SK-MEL-5 (cell line): ENCODE measurements around the gene SCAP. TPM values are rescaled to one million over a fixed set of nuclear protein-coding genes. Genes with fewer than 3 reads are reported as not detected.
A peak's percentile ranks its signal among the peaks of the same experiment; 100 is the strongest.

Experiments used
- DNase-seq: peaks from one replicate; pipeline ENCODE4 v3.0.0-alpha.2; 2016; ENCODE audit warnings: low read depth, low spot score
- in situ Hi-C: cut with HindIII; loops from 2 replicates; pipeline ENCODE4 v1.10.0; 2016; ENCODE audit warnings: low sequenced_read_pairs, high pct_unique_total_duplicates, low pct_unique_long_range_greater_than_20kb
- total RNA-seq: library from RNA; depleted of rRNA; stranded (reverse); fragments of >200 nt; shearing (Covaris generic); gene quantifications from 2 replicates; pipeline ENCODE4 v1.2.3, GENCODE V29; 2014

The SCAP gene
- total RNA-seq, 1 experiment from 2014 or later: 60.7 TPM

- in situ Hi-C loops: no loop called here
- DNase-seq: peak; percentile 76
These were observed 53.7 kb downstream of the SCAP start for GRCh38 chr3:47421741-47422649.

DNA sequence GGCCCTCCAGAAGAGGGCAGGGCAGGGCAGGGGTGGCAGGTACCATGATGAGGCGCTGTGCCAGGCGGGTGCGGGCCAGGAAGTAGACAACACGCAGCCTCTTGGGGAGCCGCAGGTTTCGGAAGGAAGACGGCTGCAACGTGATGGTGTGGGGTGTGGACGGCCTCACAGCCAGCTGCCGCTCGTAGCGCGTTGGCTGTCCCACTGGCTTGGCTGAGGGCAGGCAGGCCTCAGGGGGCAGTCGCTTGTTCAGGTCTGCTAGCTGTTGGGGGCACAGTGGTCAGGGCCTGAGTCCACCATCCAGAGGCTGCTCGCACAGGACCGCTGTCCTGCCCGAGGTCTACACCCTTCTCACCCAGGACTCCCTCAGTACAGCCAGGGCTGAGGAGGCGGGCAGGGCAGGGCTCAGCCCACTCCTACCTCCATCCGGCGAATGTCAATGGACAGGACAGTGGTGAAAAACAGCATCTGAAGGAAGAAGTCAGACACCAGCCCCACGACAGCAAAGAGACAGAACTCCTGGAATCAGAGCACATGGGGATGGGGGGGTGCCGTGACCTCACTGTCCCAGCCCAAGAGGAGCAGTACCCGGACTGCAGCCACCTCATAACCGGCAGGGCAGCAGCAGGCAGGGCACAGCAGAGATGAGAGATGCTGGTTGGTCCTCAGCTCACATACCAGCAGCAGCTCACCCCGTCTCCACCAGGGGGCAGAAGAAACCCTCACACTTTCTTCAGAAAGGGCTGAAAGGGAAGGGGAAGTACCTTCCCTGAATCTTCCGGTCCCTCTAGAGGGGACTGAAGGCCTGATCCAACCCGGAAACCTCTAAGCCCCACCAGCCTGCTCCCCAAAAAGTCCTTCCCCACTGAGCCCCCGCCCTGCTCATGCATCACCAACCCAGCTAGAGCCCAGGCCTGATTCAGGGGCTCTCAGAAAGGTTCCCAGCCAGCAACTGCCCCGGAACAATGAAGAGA lies 54.9 kb downstream of the SCAP start:
- DNase-seq: peak; percentile 93
- in situ Hi-C loops: no loop called here

DNA sequence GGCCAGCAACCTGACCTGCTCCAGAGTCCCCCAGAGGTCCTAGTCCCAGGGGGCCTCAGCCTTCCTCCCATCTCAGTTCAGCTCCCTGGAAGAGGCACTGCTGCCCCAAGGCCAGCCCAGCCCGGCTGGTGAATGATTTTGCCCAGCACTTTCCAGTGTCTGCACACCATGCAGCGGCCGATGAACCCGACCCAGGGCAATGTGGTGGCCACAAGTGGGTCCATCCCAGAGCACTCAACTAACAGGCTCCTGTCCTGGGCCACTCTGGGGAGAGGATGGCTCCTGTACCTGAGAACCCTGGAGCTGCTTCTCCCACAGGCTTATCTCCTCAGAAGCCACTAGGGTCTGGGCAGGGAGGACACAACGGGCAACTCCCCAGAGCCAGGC lies 55.7 kb downstream of the SCAP start:
- no peak for DNase-seq
- in situ Hi-C loops: no loop called here

DNA sequence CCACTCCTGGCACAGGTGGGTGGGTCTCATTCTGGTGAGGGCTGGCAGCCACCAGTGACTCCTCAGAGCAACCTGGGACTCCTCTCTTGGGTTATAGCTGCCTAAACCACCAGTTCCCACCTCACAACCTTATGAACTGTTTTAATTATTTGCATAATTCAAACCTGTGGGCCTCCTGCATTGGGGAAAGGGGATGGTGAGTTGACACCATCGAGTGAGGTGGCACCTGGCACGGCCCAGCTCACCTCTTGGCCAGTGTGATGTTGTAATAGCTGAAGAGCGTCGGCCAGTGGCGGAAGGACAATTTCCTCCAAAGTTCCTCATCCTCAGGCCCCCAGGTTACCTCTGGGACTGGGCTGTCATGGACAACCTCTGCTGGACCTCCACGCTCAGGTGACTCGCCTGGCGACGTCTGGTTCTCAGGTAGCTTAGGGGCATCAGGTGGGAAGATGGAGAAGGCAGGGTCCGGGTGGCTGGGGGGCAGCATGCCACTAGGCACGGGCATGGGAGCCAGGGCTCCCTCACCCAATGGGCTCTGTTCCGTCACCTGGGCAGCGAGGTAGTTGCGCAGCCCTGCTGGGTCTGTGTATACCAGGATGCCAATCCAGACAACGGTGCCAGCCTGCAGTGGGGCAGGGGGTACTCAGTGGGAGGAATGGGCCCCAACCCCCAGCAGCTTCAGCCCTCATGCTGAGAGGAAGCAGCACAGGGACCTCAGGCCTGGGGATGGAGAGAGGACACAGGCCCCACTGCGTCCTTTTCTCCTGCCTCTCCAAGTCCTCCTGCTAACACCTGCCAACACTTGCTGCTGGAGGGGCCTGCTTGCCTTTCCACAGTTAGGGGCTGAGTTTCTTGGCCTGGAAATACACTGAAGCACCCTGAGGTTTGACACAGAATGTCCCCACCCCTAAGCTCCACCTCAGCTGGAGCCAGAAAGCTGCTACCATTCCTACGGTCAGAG lies 56.4 kb downstream of the SCAP start:
- no peak for DNase-seq
- in situ Hi-C loops: no loop called here

DNA sequence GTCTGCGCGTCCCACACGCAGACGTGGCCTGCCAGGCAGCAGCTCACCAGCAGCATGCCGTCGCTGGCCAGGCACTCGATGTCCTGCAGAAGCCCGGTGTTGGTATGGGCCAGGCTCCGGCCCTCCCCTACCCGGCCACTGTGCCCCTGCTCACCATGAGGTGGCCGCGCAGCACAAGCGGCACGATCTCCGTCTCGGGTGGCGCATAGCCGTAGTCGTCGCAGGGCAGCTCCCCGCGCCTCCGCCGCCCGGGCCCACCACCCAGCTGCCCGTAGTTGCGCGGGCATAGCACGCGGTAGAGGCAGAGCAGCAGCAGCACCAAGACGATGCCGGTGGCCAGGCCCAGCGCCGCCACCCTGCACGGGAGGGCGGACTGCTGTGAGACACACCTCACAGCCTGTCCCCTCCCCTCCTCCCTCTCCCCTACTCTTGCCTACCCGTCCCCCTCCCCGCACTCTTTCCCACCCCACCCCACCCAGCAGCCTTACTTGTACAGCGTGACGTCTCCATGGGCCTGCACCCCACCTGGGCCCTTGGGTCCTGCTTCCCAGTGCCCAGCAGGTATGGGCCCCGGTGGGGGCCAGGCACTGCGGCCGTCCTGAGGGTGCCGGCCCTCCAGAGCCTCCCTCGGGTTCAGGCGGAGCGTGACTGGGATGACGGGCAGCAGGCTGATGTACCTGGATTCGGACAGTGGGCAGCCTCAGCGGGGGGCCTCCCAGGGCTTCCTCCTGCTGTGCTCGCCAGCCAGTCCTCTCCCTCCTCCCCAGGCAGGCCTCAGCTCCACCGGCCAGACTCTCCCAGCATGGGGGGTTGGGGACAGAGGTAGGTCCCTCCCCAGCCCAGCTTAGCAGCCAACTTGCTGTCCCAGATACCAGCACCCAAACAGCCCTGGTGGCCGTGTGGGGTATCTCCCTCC lies 57.3 kb downstream of the SCAP start:
- DNase-seq: no peak
- in situ Hi-C loops: no loop called here

DNA sequence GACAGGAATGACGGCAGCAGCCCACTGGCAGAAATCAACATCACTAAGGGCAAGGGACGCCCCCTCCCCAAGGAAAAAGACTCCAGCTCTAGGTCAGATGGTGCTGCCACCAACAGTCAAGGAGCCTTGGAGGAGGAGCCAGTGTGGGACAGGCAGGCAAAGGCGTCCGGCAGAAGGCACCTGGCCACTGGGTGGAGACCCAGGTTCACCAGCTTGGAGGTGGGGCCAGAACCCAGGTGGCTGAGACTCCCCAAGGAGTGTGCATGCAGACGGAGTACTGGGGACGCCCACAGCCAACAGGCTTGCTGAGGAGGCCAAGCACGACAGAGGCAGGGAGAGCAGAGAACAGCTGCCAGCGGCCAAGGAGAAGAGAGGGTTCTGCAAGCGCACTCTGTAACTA lies 59.7 kb downstream of the SCAP start:
- in situ Hi-C loops: no loop called here

GRCh38 chr3:47414666-47415587 lies 60.8 kb downstream of the SCAP start:
- no peak for DNase-seq
- in situ Hi-C loops: no loop called here

More for the DNA sequence above, 59.7 kb downstream of the SCAP start:
- no peak for DNase-seq

DNA sequence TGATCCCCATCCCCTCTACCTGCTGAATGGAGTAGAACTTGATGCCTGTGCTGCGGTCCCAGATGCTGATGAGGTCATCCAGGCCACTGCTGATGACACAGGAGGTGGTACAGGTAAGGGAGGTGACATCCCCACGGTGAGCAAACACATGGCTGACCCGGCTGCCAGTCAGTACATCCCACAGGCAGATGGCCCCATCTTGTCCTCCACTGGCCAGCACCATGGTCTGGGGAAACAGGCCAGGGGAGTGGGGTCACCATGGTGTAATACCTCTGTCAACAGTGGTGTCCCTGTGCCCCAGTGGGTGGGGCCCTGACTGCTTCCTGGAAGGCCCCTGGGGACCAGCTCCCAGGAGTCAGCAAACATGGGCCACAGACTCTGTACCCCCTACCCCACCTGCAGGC lies 61.6 kb downstream of the SCAP start:
- in situ Hi-C loops: no loop called here

DNA sequence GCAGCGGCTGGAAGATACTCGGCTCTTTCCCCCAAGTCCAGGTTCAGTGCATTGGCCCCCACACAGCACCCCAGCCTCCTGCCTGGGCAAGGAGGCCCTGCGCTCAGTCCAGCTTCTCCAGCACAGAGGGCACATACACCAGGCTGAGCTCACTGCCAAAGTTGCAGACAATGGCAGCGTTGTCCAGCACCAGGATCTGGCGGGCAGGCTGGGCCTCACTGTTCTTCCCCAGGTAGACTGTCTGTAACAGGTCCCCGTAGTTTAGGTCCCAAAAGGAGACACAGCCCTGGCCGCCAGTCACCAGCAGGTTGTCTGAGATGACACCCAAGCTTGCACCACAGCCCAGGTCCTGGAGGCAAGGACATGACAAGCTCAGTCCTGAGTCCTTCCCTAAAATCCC lies 62.0 kb downstream of the SCAP start:
- no peak for DNase-seq
- in situ Hi-C loops: no loop called here

More for the DNA sequence above, 61.6 kb downstream of the SCAP start:
- DNase-seq: no peak

- DNase-seq: no peak
- in situ Hi-C loops: no loop called here
These were observed 62.8 kb downstream of the SCAP start for GRCh38 chr3:47412842-47413520.

DNA sequence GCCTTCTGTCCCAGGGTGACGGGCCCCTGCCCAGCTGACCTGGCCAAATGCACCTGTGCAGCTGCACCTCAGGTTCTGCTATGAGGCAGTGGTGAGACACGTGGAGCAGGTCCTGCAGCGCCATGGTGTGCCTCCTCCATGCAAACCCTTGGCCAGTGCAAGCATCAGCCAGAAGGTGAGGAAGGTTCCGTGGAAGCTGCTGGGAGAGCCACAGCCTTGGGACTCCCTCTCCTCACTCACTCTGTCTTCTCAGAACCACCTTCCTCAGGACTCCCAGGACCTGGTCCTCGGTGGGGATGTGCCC lies 63.3 kb downstream of the SCAP start:
- DNase-seq: no peak
- in situ Hi-C loops: no loop called here

DNA sequence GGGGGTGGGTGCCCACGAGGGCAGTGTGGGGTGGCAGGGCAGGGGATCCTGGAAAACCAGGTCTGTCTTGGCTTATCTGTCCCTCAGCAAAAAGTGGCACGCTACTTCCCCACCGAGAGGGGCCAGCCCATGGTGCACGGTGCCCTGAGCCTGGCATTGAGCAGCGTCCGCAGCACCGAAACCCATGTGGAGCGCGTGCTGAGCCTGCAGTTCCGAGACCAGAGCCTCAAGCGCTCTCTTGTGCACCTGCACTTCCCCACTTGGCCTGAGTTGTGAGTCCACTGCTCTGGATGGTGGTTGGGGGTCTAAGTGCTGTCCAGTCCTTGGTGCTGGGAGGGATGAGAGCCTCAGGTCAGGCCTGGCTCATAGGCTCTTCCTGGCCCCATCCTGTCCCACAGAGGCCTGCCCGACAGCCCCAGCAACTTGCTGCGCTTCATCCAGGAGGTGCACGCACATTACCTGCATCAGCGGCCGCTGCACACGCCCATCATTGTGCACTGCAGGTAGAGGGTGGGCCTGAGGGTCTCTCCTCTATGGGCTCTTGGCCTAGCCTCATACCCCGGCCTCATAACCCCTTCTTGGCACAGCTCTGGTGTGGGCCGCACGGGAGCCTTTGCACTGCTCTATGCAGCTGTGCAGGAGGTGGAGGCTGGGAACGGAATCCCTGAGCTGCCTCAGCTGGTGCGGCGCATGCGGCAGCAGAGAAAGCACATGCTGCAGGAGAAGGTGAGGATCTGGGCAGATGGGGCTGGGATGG lies 63.9 kb downstream of the SCAP start:
- no peak for DNase-seq
- in situ Hi-C loops: no loop called here

DNA sequence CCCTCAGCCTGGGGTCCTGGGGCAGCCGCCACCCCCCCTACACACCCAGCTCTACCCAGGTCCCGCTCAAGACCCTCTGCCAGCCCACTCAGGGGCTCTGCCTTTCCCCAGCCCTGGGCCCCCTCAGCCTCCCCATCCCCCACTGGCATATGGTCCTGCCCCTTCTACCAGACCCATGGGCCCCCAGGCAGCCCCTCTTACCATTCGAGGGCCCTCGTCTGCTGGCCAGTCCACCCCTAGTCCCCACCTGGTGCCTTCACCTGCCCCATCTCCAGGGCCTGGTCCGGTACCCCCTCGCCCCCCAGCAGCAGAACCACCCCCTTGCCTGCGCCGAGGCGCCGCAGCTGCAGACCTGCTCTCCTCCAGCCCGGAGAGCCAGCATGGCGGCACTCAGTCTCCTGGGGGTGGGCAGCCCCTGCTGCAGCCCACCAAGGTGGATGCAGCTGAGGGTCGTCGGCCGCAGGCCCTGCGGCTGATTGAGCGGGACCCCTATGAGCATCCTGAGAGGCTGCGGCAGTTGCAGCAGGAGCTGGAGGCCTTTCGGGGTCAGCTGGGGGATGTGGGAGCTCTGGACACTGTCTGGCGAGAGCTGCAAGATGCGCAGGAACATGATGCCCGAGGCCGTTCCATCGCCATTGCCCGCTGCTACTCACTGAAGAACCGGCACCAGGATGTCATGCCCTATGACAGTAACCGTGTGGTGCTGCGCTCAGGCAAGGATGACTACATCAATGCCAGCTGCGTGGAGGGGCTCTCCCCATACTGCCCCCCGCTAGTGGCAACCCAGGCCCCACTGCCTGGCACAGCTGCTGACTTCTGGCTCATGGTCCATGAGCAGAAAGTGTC lies 64.7 kb downstream of the SCAP start:
- DNase-seq: no peak
- in situ Hi-C loops: no loop called here

- in situ Hi-C loops: no loop called here
- no peak for DNase-seq
These were observed 65.4 kb downstream of the SCAP start for GRCh38 chr3:47410417-47410720.
